ENCODE data around the gene CCDC194.

DNA sequence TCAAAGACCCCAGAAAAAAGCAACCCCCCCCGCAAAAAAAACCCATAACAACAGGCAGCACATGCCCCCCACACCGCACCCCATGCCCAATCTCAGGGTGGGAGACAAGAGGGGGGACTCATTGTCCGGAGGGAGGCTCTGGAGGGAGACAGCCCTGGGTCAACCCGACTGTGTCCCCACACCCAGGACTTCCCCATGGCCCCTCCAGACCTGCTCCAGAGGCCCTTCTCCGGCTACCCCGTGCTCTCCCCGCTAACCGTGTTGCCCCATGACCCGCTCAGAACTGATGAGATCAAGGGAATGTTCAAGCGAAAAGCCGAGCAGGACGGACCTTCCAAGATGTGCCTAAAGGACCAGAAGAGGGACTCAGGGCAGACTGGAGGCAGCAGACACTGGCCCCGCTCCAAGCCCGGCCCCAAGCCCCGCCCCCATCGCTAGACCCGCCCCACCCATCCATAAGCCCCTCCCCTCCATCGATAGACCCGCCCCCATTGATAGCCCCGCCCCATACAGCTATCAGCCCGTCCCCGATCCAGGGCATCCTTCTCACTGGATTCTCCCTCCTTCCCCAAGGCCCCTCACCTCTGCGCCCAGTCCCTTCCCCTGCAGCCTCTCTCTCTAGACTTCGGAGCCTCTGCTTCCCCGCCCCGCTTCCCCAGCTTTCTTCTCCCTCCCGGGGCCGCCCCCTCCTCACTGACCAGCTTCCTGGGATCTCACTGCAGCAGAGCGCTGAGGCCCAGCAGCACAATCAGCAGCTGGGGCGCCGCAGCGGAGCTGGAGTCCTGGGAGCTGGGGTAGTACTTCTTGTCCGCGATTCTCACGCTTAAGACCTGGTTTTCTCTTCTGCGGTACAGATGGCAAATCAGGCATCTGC lies 9.2 kb upstream of the CCDC194 start:
- TF ChIP-seq EZH2 (IDR thresholded peaks at IDR 0.05; ENCODE audit: borderline replicate concordance, low read length): no peak
- TF ChIP-seq, protein P1, sequence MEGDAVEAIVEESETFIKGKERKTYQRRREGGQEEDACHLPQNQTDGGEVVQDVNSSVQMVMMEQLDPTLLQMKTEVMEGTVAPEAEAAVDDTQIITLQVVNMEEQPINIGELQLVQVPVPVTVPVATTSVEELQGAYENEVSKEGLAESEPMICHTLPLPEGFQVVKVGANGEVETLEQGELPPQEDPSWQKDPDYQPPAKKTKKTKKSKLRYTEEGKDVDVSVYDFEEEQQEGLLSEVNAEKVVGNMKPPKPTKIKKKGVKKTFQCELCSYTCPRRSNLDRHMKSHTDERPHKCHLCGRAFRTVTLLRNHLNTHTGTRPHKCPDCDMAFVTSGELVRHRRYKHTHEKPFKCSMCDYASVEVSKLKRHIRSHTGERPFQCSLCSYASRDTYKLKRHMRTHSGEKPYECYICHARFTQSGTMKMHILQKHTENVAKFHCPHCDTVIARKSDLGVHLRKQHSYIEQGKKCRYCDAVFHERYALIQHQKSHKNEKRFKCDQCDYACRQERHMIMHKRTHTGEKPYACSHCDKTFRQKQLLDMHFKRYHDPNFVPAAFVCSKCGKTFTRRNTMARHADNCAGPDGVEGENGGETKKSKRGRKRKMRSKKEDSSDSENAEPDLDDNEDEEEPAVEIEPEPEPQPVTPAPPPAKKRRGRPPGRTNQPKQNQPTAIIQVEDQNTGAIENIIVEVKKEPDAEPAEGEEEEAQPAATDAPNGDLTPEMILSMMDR (conservative IDR thresholded peaks at IDR 0.05 in 1 of 2, IDR thresholded peaks at IDR 0.05 in 1 of 2; ENCODE audit: extremely low read depth in 1 of 2, insufficient read depth in 1 of 2, low read depth in 1 of 2, low read length in 2 of 2): no peak
